Measurements from ENCODE around the gene TMEM128. TPM values are rescaled to one million over a fixed set of nuclear protein-coding genes. Genes with fewer than 3 reads are reported as not detected.

The TMEM128 gene
- 10 to 100 TPM; 26.0 to 31.3 TPM for total RNA-seq
- polyA plus RNA-seq (2013, experiment 1 of 2), result 47.8 TPM
- polyA plus RNA-seq (2013, experiment 2 of 2), result 43.6 TPM
- long read RNA-seq, experiment 1, transcript TMEM128-202 (5 exons, 1,221 nt), result major isoform, 12 of 21 reads
- long read RNA-seq, experiment 1, partial matches to known transcripts, result 4 of 21 reads
- long read RNA-seq, experiment 1, other reads (novel, unspliced or antisense), result 5 of 21 reads
- long read RNA-seq, experiment 2, transcript TMEM128-202 (5 exons, 1,221 nt), result major isoform, 41 of 87 reads
- long read RNA-seq, experiment 2, partial matches to known transcripts, result 4 of 87 reads
- long read RNA-seq, experiment 2, other reads (novel, unspliced or antisense), result 41 of 87 reads
- long read RNA-seq, experiment 3, transcript TMEM128-202 (5 exons, 1,221 nt), result major isoform, 35 of 59 reads
- long read RNA-seq, experiment 3, partial matches to known transcripts, result 3 of 59 reads
- long read RNA-seq, experiment 3, other reads (novel, unspliced or antisense), result 17 of 59 reads
- long read RNA-seq, experiment 4, transcript TMEM128-202 (5 exons, 1,221 nt), result major isoform, 42 of 58 reads
- long read RNA-seq, experiment 4, partial matches to known transcripts, result 3 of 58 reads
- long read RNA-seq, experiment 4, other reads (novel, unspliced or antisense), result 11 of 58 reads

GRCh38 chr4:4248029-4248884 is at the start of gene TMEM128:
TSS of gene TMEM128 (minus strand) at chr4:4248223. CDS start at chr4:4248202, 21 bp downstream.
- Histone ChIP-seq H3K9me3 (ENCODE audit: control insufficient read depth, low read length) (no peaks in the 10 kb centered on the region), H3K4me3 (ENCODE audit: low read length) (peak within 1 kb of the TSS; percentile 96), H3K27ac (ENCODE audit: low read depth, low read length) (peak within 1 kb of the TSS; percentile 91), H3K4me1 (ENCODE audit: control insufficient read depth, insufficient read depth, low read length) (no peaks in the 10 kb centered on the region), H3K27me3 (ENCODE audit: control insufficient read depth, insufficient read depth, low read length, poor library complexity, severe bottlenecking) (peaks cover 11% of the 10 kb centered on the region), H3K9ac (ENCODE audit: extremely low read depth, low read length, poor library complexity, severe bottlenecking) (peak within 1 kb of the TSS; percentile 84), H3K36me3 (ENCODE audit: control insufficient read depth, insufficient read depth, low read length) (peaks cover 31% of the 10 kb centered on the region)
- DNase-seq, result peak; percentile 97
- H3K27ac Mint-ChIP-seq, result peak within 1 kb of the TSS; percentile 99
- H3K36me3 Mint-ChIP-seq (ENCODE audit: low read depth), result peaks cover 27% of the 10 kb centered on the region
- peaks cover 10% of the 10 kb centered on the region for H3K27me3 Mint-ChIP-seq (ENCODE audit: insufficient read depth)
- peak within 1 kb of the TSS; percentile 90 for H3K4me3 Mint-ChIP-seq
- no peaks in the 10 kb centered on the region for H3K9me3 Mint-ChIP-seq
- H3K4me1 Mint-ChIP-seq, result peaks cover 10% of the 10 kb centered on the region
- TF ChIP-seq CTCF (conservative IDR thresholded peaks at IDR 0.05), result peak; percentile 20
- 2 to 7% methylated on average over 36 to 62 of the region's 62 CpGs for WGBS, 2 experiments (ENCODE audit: insufficient coverage in 1 of 2, insufficient read length in 1 of 2)

- no peaks in the 10 kb centered on the region for H3K4me1 ChIP-seq (ENCODE audit: control insufficient read depth, insufficient read depth, low read length)
- no peak overlapping the region for H3K27ac ChIP-seq (ENCODE audit: low read depth, low read length)
- 88 to 93% methylated on average over 5 of the region's 5 CpGs for WGBS, 2 experiments (ENCODE audit: insufficient coverage in 1 of 2, insufficient read length in 1 of 2)
- no peak overlapping the region for H3K4me3 ChIP-seq (ENCODE audit: low read length)
- no peaks in the 10 kb centered on the region for H3K27me3 ChIP-seq (ENCODE audit: control insufficient read depth, insufficient read depth, low read length, poor library complexity, severe bottlenecking)
- no peak for TF ChIP-seq CTCF (conservative IDR thresholded peaks at IDR 0.05)
- Mint-ChIP-seq H3K36me3 (ENCODE audit: low read depth) (peaks cover 17% of the 10 kb centered on the region), H3K27me3 (ENCODE audit: insufficient read depth) (no peaks in the 10 kb centered on the region), H3K27ac (no peak overlapping the region), H3K9me3 (no peaks in the 10 kb centered on the region), H3K4me3 (no peak overlapping the region), H3K4me1 (peaks cover 2% of the 10 kb centered on the region)
- H3K9ac ChIP-seq (ENCODE audit: extremely low read depth, low read length, poor library complexity, severe bottlenecking), result no peak overlapping the region
- H3K9me3 ChIP-seq (ENCODE audit: control insufficient read depth, low read length), result peaks cover 6% of the 10 kb centered on the region
- DNase-seq, result no peak
- peaks cover 7% of the 10 kb centered on the region for H3K36me3 ChIP-seq (ENCODE audit: control insufficient read depth, insufficient read depth, low read length)
Observed at GRCh38 chr4:4296283-4296846, 48.3 kb upstream of the TMEM128 start.

- Histone ChIP-seq H3K9ac (ENCODE audit: extremely low read depth, low read length, poor library complexity, severe bottlenecking) (no peak overlapping the region), H3K9me3 (ENCODE audit: control insufficient read depth, low read length) (peaks cover 6% of the 10 kb centered on the region), H3K27me3 (ENCODE audit: control insufficient read depth, insufficient read depth, low read length, poor library complexity, severe bottlenecking) (no peaks in the 10 kb centered on the region), H3K27ac (ENCODE audit: low read depth, low read length) (no peak overlapping the region), H3K4me3 (ENCODE audit: low read length) (no peak overlapping the region), H3K4me1 (ENCODE audit: control insufficient read depth, insufficient read depth, low read length) (peaks cover 4% of the 10 kb centered on the region), H3K36me3 (ENCODE audit: control insufficient read depth, insufficient read depth, low read length) (no peaks in the 10 kb centered on the region)
- H3K4me1 Mint-ChIP-seq, result peaks cover 18% of the 10 kb centered on the region
- peaks cover 17% of the 10 kb centered on the region for H3K36me3 Mint-ChIP-seq (ENCODE audit: low read depth)
- no peak for TF ChIP-seq CTCF (conservative IDR thresholded peaks at IDR 0.05)
- no peak overlapping the region for H3K4me3 Mint-ChIP-seq
- H3K27ac Mint-ChIP-seq, result no peak overlapping the region
- 93% methylated on average over 3 of the region's 3 CpGs for WGBS, 2 experiments (ENCODE audit: insufficient coverage in 1 of 2, insufficient read length in 1 of 2)
- no peaks in the 10 kb centered on the region for H3K27me3 Mint-ChIP-seq (ENCODE audit: insufficient read depth)
- no peak for DNase-seq
- H3K9me3 Mint-ChIP-seq, result no peaks in the 10 kb centered on the region
Observed at GRCh38 chr4:4293279-4293678, 45.3 kb upstream of the TMEM128 start.

All from endodermal cell (in vitro differentiated cells).